Breast epithelium (tissue), 4 donors: ENCODE measurements around the gene APMAP. TPM values are rescaled to one million over a fixed set of nuclear protein-coding genes. Genes with fewer than 3 reads are reported as not detected.

Source experiments
- DNase-seq, 2 donors: peaks; one replicate each; pipeline ENCODE4 v3.0.0-alpha.2; 2019; ENCODE audit warnings: low spot score in 2 of 2
- H3K27ac ChIP-seq, 2 donors: fragments of 200-600 bp; sonication (generic) in 1 of 2; one replicate each; pipeline ENCODE4 v1.5.1; 2016 to 2019; ENCODE audit warnings: mild to moderate bottlenecking in 1 of 2
- H3K27me3 ChIP-seq, 2 donors: fragments of 200-600 bp; sonication (generic) in 1 of 2; one replicate each; pipeline versions ENCODE4 v1.5.1 to v1.6.0; 2017 to 2019; ENCODE audit warnings: control low read depth in 1 of 2, mild to moderate bottlenecking in 1 of 2
- H3K36me3 ChIP-seq: fragments of 200-600 bp; one replicate; pipeline ENCODE4 v1.5.1; 2019
- H3K4me1 ChIP-seq, 2 donors: fragments of 200-600 bp; sonication (generic); one replicate each; pipeline ENCODE4 v1.5.1; 2016 to 2019; ENCODE audit warnings: control low read depth in 1 of 2
- H3K4me3 ChIP-seq, 3 donors: fragments of 200-600 bp; sonication (generic); 1 replicate in 2 of 3; 2 replicates in 1 of 3; pipeline ENCODE4 v1.5.1; 2016 to 2019; ENCODE audit warnings: mild to moderate bottlenecking in 3 of 3, moderate library complexity in 2 of 3
- H3K9me3 ChIP-seq, 2 donors: fragments of 200-600 bp; sonication (generic) in 1 of 2; one replicate each; pipeline ENCODE4 v1.5.1; 2016 to 2019; ENCODE audit warnings: control low read depth in 1 of 2
- POLR2A ChIP-seq: fragments of 450-650 bp; IDR thresholded peaks from one replicate; pipeline ENCODE4 v1.6.1; 2016; ENCODE audit warnings: antibody characterized with exemption, mild to moderate bottlenecking, moderate library complexity
- POLR2AphosphoS5 ChIP-seq, 3 donors: sonication (generic); formaldehyde crosslinking; IDR thresholded peaks; one replicate each; pipeline ENCODE4 v1.6.1; 2017; ENCODE audit warnings: antibody characterized with exemption in 3 of 3
- intact Hi-C: fragments of 100-400 bp; cut with DNase I; formaldehyde crosslinking; loops from one replicate; pipeline ENCODE4 v1.15.1; 2023; ENCODE audit warnings: low total_unique reads
- total RNA-seq, 3 donors: library from RNA; depleted of rRNA; stranded (reverse); fragments of >200 nt; gene quantifications; one replicate each; pipeline ENCODE4 v1.1.0, GENCODE V29; 2016
- TF ChIP-seq, protein P1 (sequence below), 3 donors: fragments of 450-650 bp; IDR thresholded peaks; one replicate each; pipeline ENCODE4 v1.5.1; 2016 to 2017; ENCODE audit warnings: antibody characterized with exemption in 3 of 3, mild to moderate bottlenecking in 3 of 3, moderate library complexity in 3 of 3

Gene APMAP
- total RNA-seq, 3 donors from 2014 or later, result 83.2 to 184 (median 101) TPM

DNA sequence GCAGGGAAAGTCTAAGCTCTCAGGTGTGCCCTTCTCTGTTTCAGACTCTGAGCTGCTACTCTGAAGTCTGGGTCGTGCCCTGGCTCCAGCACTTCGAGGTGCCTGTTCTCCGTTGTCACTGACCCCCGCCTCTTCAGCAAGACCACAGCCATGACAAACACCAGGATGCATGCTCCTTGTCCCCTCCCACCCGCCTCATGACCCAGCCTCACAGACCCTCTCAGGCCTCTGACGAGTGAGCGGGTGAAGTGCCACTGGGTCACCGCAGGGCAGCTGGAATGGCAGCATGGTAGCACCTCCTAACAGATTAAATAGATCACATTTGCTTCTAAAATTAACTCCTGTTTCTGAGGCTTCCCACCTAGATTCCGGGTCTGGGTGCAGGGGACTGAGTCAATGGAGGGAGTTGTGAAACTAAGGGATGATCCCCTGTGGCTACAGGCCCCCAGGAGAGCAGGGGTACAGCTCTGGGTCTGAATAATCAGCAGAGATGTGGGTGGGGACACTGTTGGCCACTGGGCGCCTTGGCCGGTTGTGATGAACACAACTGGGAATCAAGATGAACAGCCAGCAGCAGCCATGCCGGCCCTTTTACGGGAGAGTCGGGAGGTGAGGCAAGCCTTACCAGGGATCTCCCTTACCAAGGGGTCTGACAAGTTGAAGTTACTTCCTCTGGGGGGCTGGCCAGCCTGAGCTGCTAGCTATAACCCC is 32.8 kb downstream of the APMAP start:
- Histone ChIP-seq H3K4me1 (no peaks in the 10 kb centered on the region), H3K36me3 (no peaks in the 10 kb centered on the region), H3K27ac (no peak overlapping the region), H3K27me3 (no peaks in the 10 kb centered on the region), H3K4me3 (no peak overlapping the region), H3K9me3 (no peaks in the 10 kb centered on the region)
- TF ChIP-seq, protein P1, sequence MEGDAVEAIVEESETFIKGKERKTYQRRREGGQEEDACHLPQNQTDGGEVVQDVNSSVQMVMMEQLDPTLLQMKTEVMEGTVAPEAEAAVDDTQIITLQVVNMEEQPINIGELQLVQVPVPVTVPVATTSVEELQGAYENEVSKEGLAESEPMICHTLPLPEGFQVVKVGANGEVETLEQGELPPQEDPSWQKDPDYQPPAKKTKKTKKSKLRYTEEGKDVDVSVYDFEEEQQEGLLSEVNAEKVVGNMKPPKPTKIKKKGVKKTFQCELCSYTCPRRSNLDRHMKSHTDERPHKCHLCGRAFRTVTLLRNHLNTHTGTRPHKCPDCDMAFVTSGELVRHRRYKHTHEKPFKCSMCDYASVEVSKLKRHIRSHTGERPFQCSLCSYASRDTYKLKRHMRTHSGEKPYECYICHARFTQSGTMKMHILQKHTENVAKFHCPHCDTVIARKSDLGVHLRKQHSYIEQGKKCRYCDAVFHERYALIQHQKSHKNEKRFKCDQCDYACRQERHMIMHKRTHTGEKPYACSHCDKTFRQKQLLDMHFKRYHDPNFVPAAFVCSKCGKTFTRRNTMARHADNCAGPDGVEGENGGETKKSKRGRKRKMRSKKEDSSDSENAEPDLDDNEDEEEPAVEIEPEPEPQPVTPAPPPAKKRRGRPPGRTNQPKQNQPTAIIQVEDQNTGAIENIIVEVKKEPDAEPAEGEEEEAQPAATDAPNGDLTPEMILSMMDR (IDR thresholded peaks at IDR 0.05), result no peak
- TF ChIP-seq POLR2AphosphoS5 (IDR thresholded peaks at IDR 0.05) (no peak), POLR2A (no peak)
- intact Hi-C loops, result loop anchor here (1.0 kb wide), 1 partner anchor 22 kb away; no protein-coding TSS in a partner anchor
- no peak for DNase-seq

- no peaks in the 10 kb centered on the region for H3K4me1 ChIP-seq
- DNase-seq, result no peak
- TF ChIP-seq POLR2AphosphoS5 (IDR thresholded peaks at IDR 0.05) (no peak), POLR2A (no peak)
- TF ChIP-seq, protein P1 (IDR thresholded peaks at IDR 0.05), result no peak
- no peaks in the 10 kb centered on the region for H3K36me3 ChIP-seq
- no peak overlapping the region for H3K4me3 ChIP-seq
- no peak overlapping the region for H3K27ac ChIP-seq
- intact Hi-C loops, result loop anchor here (1.0 kb wide), 1 partner anchor 23 kb away; no protein-coding TSS in a partner anchor
- no peaks in the 10 kb centered on the region for H3K27me3 ChIP-seq
- no peaks in the 10 kb centered on the region for H3K9me3 ChIP-seq
These were observed 33.8 kb downstream of the APMAP start for GRCh38 chr20:24958506-24959385.

GRCh38 chr20:24957326-24958016 is 35.1 kb downstream of the APMAP start:
- TF ChIP-seq POLR2AphosphoS5 (IDR thresholded peaks at IDR 0.05) (no peak), POLR2A (no peak)
- TF ChIP-seq, protein P1 (IDR thresholded peaks at IDR 0.05), result no peak
- no peaks in the 10 kb centered on the region for H3K27me3 ChIP-seq
- DNase-seq, result no peak
- H3K36me3 ChIP-seq, result no peaks in the 10 kb centered on the region
- H3K27ac ChIP-seq, result no peak overlapping the region
- intact Hi-C loops, result no loop called here
- no peaks in the 10 kb centered on the region for H3K9me3 ChIP-seq
- no peaks in the 10 kb centered on the region for H3K4me1 ChIP-seq
- no peak overlapping the region for H3K4me3 ChIP-seq

DNA sequence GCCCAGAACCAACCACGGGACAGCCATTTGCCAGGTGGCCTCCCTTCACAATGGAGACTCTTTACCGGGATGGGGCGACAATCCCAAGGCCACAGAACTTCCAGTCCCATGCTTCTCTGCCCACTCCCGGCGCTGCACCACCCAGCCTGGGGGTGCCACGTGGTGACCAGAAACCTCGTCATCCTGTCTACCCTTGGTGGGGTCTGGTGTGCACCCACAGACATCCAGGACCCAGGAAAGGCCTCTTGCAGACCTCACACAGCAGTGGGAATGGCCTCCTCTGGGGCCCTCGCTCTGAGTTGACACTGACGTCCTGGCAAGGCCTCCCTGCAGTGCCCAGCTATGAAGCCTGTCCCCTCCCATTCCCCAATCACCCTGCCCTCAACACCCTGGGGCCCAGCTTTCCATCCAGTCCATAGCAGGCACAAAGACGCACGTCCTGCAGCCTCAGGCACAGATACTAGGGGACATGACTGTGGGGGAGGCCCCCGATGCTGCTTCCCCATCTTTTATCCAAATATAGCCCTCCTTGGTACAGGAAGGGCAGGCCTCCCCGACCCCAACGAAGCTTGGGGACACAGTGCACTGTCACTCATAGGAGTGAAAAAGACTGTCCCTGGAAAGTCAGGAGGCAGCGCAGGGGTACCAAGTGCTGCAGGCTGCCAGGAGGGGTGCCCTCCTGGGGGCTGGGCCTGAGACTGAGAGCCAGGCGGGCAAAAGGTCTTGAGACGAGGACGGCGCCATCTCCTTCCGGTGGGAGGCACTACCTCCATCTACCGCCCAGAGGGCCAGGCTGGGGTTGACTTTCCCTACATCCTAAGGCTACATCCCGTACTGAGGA is 36.3 kb downstream of the APMAP start:
- Histone ChIP-seq H3K4me3 (no peak overlapping the region), H3K27ac (no peak overlapping the region), H3K9me3 (no peaks in the 10 kb centered on the region), H3K4me1 (no peaks in the 10 kb centered on the region), H3K27me3 (peaks cover 0 to 1% of the 10 kb centered on the region in 2 donors), H3K36me3 (no peaks in the 10 kb centered on the region)
- DNase-seq, result no peak
- TF ChIP-seq POLR2AphosphoS5 (IDR thresholded peaks at IDR 0.05) (no peak), POLR2A (no peak)
- TF ChIP-seq, protein P1 (IDR thresholded peaks at IDR 0.05), result no peak
- intact Hi-C loops, result no loop called here
